Gastrocnemius medialis (tissue), 4 donors: ENCODE data around the gene CACNA1C. TPM values are rescaled to one million over a fixed set of nuclear protein-coding genes. Genes with fewer than 3 reads are reported as not detected.

Source experiments
- ATAC-seq, 2 donors: fragments of 150-250 bp; one replicate each; pipeline ENCODE4 v1.9.1; 2016
- DNase-seq, 2 donors: peaks; one replicate each; pipeline ENCODE4 v3.0.0-alpha.2; 2019
- H3K27ac ChIP-seq, 4 donors: fragments of 200-600 bp; sonication (generic); 1 replicate in 1 of 4; 2 replicates in 3 of 4; pipeline ENCODE4 v1.5.1; 2016 to 2018; ENCODE audit warnings: mild to moderate bottlenecking in 2 of 4, moderate library complexity in 1 of 4
- H3K27me3 ChIP-seq, 3 donors: fragments of 200-600 bp; sonication (generic) in 2 of 3; 1 replicate in 1 of 3; 2 replicates in 2 of 3; pipeline versions ENCODE4 v1.5.1 to v1.6.0; 2016 to 2019; ENCODE audit warnings: mild to moderate bottlenecking in 1 of 3, moderate library complexity in 1 of 3
- H3K36me3 ChIP-seq, 2 donors: fragments of 200-600 bp; sonication (generic) in 1 of 2; one replicate each; pipeline ENCODE4 v1.5.1; 2017 to 2018
- H3K4me1 ChIP-seq, 2 donors: fragments of 200-600 bp; sonication (generic) in 1 of 2; one replicate each; pipeline ENCODE4 v1.5.1; 2016 to 2017; ENCODE audit warnings: mild to moderate bottlenecking in 2 of 2
- H3K4me3 ChIP-seq, 4 donors: fragments of 200-600 bp; sonication (generic) in 3 of 4; 1 replicate in 1 of 4; 2 replicates in 3 of 4; pipeline ENCODE4 v1.5.1; 2016 to 2019; ENCODE audit warnings: mild to moderate bottlenecking in 2 of 4
- H3K9me3 ChIP-seq, 3 donors: fragments of 200-600 bp; sonication (generic) in 2 of 3; 1 replicate in 1 of 3; 2 replicates in 2 of 3; pipeline ENCODE4 v1.5.1; 2016 to 2019
- POLR2A ChIP-seq, 2 donors: fragments of 450-650 bp; IDR thresholded peaks; one replicate each; pipeline ENCODE4 v1.6.1; 2017; ENCODE audit warnings: antibody characterized with exemption in 2 of 2, mild to moderate bottlenecking in 2 of 2, moderate library complexity in 2 of 2
- in situ Hi-C, 4 donors: fragments of 200-750 bp; cut with MboI; loops; one replicate each; pipeline versions ENCODE4 v1.15.0 to v1.8.0; 2017; ENCODE audit warnings: low sequenced_read_pairs in 4 of 4
- intact Hi-C: fragments of 100-400 bp; cut with DNase I; formaldehyde crosslinking; loops from one replicate; pipeline ENCODE4 v1.15.1; 2023; ENCODE audit warnings: low total_unique reads
- total RNA-seq, 4 donors: library from RNA; depleted of rRNA; stranded (reverse); fragments of >200 nt; gene quantifications; one replicate each; pipeline versions ENCODE4 v1.1.0 to v1.2.3, GENCODE V29; 2016
- TF ChIP-seq, protein P1 (sequence below), 5 experiments: fragments of 450-650 bp in 3 of 5; fragments of 200-600 bp in 2 of 5; sonication (generic) in 2 of 5; IDR thresholded peaks in 4 of 5; conservative IDR thresholded peaks in 1 of 5; 1 replicate in 4 of 5; 2 replicates in 1 of 5; pipeline ENCODE4 v1.5.1; 2016 to 2019; ENCODE audit warnings: antibody characterized with exemption in 5 of 5, mild to moderate bottlenecking in 3 of 5, moderate library complexity in 3 of 5

Gene CACNA1C
- total RNA-seq, 4 donors from 2014 or later, result 0.80 to 1.8 (median 0.91) TPM

DNA sequence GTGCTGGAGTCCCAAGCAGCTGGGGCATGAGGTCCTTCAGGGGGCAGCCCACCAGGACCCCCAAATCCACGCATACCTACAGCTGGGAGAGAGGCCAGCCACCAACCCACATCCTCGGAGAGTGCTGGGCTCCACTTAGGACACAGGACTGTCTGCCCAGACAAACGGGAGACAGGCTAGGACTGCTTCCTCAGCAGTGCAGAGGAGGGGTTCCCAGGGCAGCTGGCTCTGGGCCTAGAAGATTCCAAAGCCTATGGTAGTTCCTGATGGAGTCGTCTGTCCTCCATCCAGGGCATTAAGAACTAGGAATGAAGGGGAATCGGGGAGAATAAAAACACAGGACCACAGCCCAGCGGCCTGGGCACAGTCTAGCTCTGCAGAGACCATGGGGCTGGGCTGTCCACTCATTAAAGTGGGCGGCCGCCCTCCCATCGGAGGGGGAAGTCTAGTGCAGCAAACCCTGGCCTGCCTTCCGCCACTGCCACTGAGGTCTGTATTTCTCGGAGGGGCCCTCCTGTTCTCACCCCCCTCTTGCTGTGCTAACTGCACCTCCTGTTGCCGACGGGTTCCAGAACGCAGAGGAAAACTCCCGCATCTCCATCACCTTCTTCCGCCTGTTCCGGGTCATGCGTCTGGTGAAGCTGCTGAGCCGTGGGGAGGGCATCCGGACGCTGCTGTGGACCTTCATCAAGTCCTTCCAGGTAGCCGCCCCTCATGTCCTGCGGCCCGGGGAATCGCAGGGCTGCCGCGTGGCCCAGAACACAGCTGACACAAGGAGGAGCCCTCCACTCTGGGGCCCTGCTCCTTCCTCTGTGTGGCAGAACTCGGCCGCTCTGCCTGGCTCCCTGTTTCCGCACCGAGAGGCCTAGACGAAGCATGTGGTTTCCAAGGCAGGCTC is 598.5 kb downstream of the CACNA1C start:
- intact Hi-C loops, result no loop called here
- Histone ChIP-seq H3K9me3 (peaks cover 0 to 1% (median 0%) of the 10 kb centered on the region in 3 donors), H3K36me3 (no peaks in the 10 kb centered on the region), H3K4me1 (no peaks in the 10 kb centered on the region), H3K4me3 (no peak overlapping the region), H3K27me3 (peaks cover 0 to 4% (median 0%) of the 10 kb centered on the region in 3 donors), H3K27ac (no peak overlapping the region)
- in situ Hi-C loops, result no loop called here
- no peak for TF ChIP-seq POLR2A (IDR thresholded peaks at IDR 0.05)
- TF ChIP-seq, protein P1, sequence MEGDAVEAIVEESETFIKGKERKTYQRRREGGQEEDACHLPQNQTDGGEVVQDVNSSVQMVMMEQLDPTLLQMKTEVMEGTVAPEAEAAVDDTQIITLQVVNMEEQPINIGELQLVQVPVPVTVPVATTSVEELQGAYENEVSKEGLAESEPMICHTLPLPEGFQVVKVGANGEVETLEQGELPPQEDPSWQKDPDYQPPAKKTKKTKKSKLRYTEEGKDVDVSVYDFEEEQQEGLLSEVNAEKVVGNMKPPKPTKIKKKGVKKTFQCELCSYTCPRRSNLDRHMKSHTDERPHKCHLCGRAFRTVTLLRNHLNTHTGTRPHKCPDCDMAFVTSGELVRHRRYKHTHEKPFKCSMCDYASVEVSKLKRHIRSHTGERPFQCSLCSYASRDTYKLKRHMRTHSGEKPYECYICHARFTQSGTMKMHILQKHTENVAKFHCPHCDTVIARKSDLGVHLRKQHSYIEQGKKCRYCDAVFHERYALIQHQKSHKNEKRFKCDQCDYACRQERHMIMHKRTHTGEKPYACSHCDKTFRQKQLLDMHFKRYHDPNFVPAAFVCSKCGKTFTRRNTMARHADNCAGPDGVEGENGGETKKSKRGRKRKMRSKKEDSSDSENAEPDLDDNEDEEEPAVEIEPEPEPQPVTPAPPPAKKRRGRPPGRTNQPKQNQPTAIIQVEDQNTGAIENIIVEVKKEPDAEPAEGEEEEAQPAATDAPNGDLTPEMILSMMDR (IDR thresholded peaks at IDR 0.05 in 4 of 5, conservative IDR thresholded peaks at IDR 0.05 in 1 of 5), result no peak
- ATAC-seq, result no peak
- DNase-seq, result no peak

DNA sequence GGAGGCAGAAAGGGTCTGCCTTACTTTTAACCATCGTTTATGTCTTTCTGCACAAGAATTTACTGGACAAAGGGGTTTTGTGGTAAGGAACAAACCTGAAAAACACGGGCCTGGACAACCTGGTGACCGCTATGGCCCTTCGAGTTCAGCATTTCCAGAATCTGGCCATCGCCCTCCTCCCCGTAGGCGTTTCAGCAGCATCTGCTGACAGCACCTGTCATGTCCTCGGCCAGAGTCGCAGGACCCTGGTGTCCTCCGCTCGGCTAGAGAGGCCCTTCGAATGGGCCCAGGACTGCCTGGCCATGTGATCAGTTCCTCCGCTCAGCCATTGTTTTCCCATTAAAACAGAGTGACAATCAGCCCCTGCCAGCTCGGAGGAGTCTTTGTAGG is 599.2 kb downstream of the CACNA1C start:
- Histone ChIP-seq H3K4me1 (no peaks in the 10 kb centered on the region), H3K27ac (no peak overlapping the region), H3K9me3 (peaks cover 0 to 7% (median 0%) of the 10 kb centered on the region in 3 donors), H3K27me3 (peaks cover 0 to 4% (median 0%) of the 10 kb centered on the region in 3 donors), H3K36me3 (no peaks in the 10 kb centered on the region), H3K4me3 (no peak overlapping the region)
- ATAC-seq (no peak), DNase-seq (no peak)
- TF ChIP-seq POLR2A (IDR thresholded peaks at IDR 0.05), result no peak
- TF ChIP-seq, protein P1 (IDR thresholded peaks at IDR 0.05 in 4 of 5, conservative IDR thresholded peaks at IDR 0.05 in 1 of 5), result no peak
- in situ Hi-C loops (no loop called here), intact Hi-C loops (no loop called here)

DNA sequence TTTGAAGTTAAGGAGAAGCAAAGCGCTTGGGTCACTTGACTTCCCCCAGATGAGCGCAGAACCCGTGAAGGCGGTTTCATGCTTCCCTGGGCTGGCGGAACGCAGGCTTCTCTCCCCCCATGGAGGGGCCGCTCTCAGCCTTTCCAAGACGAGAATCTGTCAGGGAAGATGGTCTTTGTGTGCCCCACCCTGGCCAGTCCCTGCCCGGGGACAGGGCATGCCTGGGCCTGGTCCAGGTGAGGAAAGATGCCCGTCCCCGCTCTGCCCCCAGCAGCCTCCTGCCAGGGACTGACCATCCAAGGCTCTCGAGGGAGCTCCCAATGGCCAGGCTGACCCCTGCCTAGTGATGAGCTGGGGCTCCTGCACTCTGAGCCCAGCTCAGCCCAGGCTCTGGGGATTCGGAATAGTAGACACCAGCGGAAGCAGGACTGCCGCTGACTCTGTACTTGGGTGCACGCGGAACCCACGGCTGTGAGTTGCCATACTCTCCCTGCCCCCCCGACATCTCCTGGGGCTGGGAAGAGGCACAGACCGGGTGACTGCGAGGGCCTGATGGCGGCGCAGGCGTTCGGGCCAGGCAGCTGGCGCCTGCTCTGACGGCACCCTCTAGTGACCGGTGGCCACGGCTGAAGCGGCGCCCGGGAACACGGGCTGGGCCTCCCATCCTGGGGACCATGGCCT is 599.8 kb downstream of the CACNA1C start:
- intact Hi-C loops, result no loop called here
- peaks cover 0 to 7% (median 0%) of the 10 kb centered on the region in 3 donors for H3K9me3 ChIP-seq
- peaks cover 0 to 4% (median 0%) of the 10 kb centered on the region in 3 donors for H3K27me3 ChIP-seq
- H3K4me1 ChIP-seq, result no peaks in the 10 kb centered on the region
- TF ChIP-seq POLR2A (IDR thresholded peaks at IDR 0.05), result no peak
- TF ChIP-seq, protein P1 (IDR thresholded peaks at IDR 0.05 in 4 of 5, conservative IDR thresholded peaks at IDR 0.05 in 1 of 5), result no peak
- DNase-seq (no peak), ATAC-seq (no peak)
- in situ Hi-C loops, result no loop called here
- no peaks in the 10 kb centered on the region for H3K36me3 ChIP-seq
- H3K27ac ChIP-seq, result no peak overlapping the region
- H3K4me3 ChIP-seq, result no peak overlapping the region

DNA sequence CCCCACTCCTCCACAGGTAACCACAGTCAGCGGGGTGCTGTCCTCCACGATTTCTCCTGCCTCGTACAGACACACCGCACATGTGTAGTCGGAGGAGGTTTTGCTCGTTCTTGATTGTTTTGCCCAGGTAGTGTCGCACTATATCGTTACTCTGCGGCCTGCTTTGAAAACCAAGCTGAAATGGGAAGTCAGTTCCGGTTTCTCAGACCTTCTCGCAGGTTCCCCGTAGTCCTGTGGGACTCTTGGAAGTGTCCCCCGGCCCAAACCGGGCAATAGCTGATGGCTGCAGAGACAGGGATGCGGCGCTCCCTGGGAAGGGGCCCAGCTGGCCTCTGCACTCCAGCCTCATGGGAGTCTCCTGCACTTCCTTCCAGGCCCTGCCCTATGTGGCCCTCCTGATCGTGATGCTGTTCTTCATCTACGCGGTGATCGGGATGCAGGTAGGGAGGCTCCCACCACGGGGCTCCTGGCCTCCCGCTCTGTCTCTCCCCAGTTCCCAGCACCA is 600.7 kb downstream of the CACNA1C start:
- no peaks in the 10 kb centered on the region for H3K36me3 ChIP-seq
- peaks cover 0 to 4% (median 0%) of the 10 kb centered on the region in 3 donors for H3K27me3 ChIP-seq
- H3K27ac ChIP-seq, result no peak overlapping the region
- in situ Hi-C loops, result no loop called here
- TF ChIP-seq, protein P1 (IDR thresholded peaks at IDR 0.05 in 4 of 5, conservative IDR thresholded peaks at IDR 0.05 in 1 of 5), result no peak
- TF ChIP-seq POLR2A (IDR thresholded peaks at IDR 0.05), result no peak
- ATAC-seq (no peak), DNase-seq (no peak)
- intact Hi-C loops, result no loop called here
- no peak overlapping the region for H3K4me3 ChIP-seq
- no peaks in the 10 kb centered on the region for H3K4me1 ChIP-seq
- H3K9me3 ChIP-seq, result peaks cover 0 to 7% (median 0%) of the 10 kb centered on the region in 3 donors
